GM06990 (cell line): Measurements from ENCODE around the gene ASIP.
"Not testable (repeated sequence)": the region's sequence is repeated elsewhere in the genome, so short reads cannot be mapped to it uniquely, and the experiment has no call there.

Source experiments
- DNase-seq: peaks from one replicate; pipeline ENCODE4 v3.0.0-alpha.2; 2011; ENCODE audit not compliant: insufficient read length; ENCODE audit errors: extremely low read depth
- H3K27me3 ChIP-seq: replicated peaks from 2 replicates; pipeline ENCODE4 v1.6.0; 2011; ENCODE audit warnings: low read length; ENCODE audit not compliant: control insufficient read depth, insufficient read depth
- H3K36me3 ChIP-seq: 2 replicates; pipeline ENCODE4 v1.5.1; 2011; ENCODE audit warnings: low read length; ENCODE audit not compliant: control insufficient read depth, insufficient read depth
- H3K4me3 ChIP-seq: replicated peaks from 2 replicates; pipeline ENCODE4 v1.5.1; 2011; ENCODE audit warnings: low read depth, mild to moderate bottlenecking, control low read depth, low read length
- CTCF ChIP-seq: IDR thresholded peaks from 2 replicates; pipeline ENCODE4 v1.5.1; 2011; ENCODE audit warnings: low read length, control low read depth, mild to moderate bottlenecking, inconsistent platforms; ENCODE audit not compliant: insufficient read depth, poor library complexity, severe bottlenecking

ASIP gene

GRCh38 chr20:34240693-34241615 lies at the start of gene ASIP:
Gene ASIP (plus strand): TSS chr20:34241423. CDS start chr20:34260375, 18,952 bp downstream.
- Histone ChIP-seq H3K36me3 (no peaks in the 10 kb centered on the region), H3K4me3 (no peak within 1 kb of the TSS), H3K27me3 (no peaks in the 10 kb centered on the region; the same call in 1 of the 2 replicates)
- DNase-seq: no peak
- TF ChIP-seq CTCF: no peak

- TF ChIP-seq CTCF: no peak
- DNase-seq: no peak
- H3K27me3 ChIP-seq: no peaks in the 10 kb centered on the region; the same call in 1 of the 2 replicates
- no peak overlapping the region for H3K4me3 ChIP-seq
- H3K36me3 ChIP-seq: no peaks in the 10 kb centered on the region
Measured at GRCh38 chr20:34193051-34193450, 48.2 kb upstream of the ASIP start.

GRCh38 chr20:34199183-34199582 lies 42.0 kb upstream of the ASIP start:
- H3K36me3 ChIP-seq: no peaks in the 10 kb centered on the region
- no peak for DNase-seq
- H3K4me3 ChIP-seq: no peak overlapping the region
- TF ChIP-seq CTCF: no peak
- H3K27me3 ChIP-seq: no peaks in the 10 kb centered on the region

- Histone ChIP-seq H3K4me3 (no peak overlapping the region), H3K36me3 (no peaks in the 10 kb centered on the region), H3K27me3 (no peaks in the 10 kb centered on the region)
- no peak for DNase-seq
- TF ChIP-seq CTCF: no peak
Measured at GRCh38 chr20:34200023-34200422, 41.2 kb upstream of the ASIP start.

- Histone ChIP-seq H3K4me3 (no peak overlapping the region), H3K27me3 (no peaks in the 10 kb centered on the region), H3K36me3 (no peaks in the 10 kb centered on the region)
- DNase-seq: no peak
- no peak for TF ChIP-seq CTCF
Measured at GRCh38 chr20:34201531-34201930, 39.7 kb upstream of the ASIP start.

GRCh38 chr20:34205172-34205880 lies 35.9 kb upstream of the ASIP start:
- H3K36me3 ChIP-seq, H3K27me3 ChIP-seq, DNase-seq, H3K4me3 ChIP-seq: not testable (repeated sequence)
